GM19043 (cell line): ENCODE results near the gene GRHL1.

Source experiments
- ATAC-seq: cut with Tn5 transposase; IDR thresholded peaks from one replicate; pipeline ENCODE4 v1.9.1; 2021; ENCODE audit warnings: low read depth; ENCODE audit not compliant: unreplicated experiment

GRHL1 gene

DNA sequence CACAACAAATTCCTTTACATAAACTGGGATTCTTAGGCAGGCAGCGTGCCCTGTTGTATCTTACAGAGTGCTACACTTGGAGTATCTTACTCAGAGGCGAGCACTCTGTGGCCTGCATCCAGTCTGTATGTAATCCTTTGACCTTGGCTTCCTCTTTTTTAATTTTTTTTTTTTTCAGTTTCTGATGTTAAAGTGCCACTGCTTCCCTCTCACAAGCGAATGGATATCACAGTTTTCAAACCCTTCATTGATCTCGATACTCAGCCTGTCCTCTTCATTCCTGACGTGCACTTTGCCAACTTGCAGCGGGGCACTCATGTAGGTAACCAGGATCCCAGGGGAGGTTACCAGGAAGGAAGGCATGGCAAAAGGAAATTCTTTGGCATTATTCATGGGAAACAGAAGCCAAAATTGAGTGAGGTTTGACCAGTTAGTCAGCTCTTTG is 40.4 kb downstream of the GRHL1 start:
- ATAC-seq: no peak

DNA sequence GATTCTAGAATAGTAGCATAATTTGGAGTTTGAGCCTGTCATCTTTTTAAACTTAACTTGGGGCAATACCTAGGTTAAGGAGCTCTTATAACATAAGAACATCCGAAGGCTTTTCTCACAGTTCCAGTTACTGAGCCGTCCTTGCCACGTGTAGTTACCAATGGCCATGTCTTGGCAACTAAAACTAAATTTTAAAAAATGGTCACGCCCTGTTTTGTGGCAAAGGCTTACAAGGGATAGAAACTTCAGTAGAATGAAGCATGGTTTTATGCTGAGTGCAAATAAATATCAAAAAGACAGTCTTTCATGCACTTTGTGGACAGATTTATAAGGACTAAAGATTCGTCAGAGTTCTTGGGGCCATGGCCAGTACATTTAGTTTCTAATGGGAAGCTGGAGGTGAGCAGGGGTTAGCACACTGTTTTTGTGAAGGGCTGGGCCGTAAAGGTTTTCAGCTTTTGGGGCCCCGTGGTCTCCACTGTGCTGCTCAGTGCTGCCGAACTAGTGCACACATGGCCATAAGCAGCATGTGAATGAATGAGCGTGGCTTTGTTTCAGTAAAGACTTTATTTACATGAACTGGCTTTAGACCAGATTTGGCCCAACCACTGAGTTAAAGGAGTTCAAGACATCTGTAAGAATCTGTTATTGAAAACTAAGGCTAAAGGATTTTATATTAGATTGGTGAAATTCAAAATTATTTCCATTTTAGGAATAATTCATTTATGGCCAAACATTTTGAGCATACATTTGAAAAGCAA is 41.1 kb downstream of the GRHL1 start:
- no peak for ATAC-seq

DNA sequence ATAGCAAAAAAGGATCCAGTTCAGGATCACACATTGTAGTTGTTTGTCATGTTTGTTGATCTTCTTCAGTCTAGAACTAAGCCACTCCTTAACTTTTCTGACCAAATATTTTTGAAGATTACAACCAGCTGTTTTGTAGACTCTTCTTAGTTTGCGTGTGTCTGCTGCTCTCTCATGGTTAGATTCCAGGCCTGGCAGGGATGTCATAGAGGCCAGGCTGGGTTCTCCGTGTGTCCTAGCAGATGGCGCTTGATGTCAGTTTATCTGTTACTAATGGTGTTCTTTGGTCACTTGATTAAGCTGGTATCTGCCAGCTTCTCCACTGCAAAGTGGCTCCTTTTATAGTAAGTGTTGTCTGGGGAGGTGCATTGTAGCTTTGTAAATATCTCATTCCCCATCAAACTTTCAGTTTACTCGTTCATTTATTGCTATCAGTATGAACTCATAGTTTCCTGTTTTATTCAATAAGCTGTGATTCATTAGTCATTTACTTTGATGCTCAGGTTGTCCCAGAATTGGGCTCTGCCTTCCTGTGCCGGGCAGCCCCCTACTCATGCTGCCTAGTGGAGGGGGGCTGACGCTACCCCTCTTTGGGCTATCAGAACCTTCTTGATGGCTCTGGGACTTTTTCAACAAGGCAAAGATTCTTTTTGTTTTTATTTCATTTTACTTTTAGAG is 42.1 kb downstream of the GRHL1 start:
- no peak for ATAC-seq

DNA sequence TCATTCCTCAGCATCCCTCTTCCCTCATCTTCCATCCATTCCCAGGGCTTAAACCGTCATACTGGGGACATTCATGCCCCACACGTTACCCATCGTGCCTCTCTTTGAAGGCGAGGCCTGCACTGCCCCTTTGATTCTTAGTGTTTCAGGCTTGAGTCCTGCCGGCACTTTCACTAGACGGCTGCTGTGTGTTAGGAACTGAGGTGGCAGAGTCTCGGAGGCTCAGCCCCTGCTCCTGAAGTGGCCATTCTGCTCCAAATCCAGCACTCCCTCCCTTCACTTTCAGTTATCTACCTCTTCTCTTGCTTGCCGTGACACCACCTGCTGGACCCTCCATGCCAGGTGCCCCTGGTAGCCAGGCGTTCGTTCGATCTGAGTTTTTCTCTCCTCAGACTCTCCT is 43.0 kb downstream of the GRHL1 start:
- no peak for ATAC-seq

DNA sequence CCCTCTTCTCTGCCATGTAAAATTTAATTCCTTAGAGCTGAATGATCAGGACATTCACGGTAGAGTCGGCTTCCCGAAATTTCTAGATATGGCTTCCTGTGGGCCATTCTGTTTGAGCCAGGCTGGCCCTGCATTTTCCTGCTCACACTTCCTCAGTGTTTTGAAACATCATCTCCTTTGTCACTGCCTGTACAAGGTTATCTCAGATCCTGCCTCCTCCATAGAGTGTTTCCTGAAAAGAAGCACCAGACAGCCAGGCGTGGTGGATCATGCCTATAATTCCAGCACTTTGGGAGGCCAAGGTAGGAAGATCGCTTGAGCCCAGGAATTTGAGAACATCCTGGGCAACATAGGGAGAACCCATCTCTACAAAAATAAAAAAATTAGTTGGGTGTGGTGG is 43.6 kb downstream of the GRHL1 start:
- ATAC-seq: no peak

DNA sequence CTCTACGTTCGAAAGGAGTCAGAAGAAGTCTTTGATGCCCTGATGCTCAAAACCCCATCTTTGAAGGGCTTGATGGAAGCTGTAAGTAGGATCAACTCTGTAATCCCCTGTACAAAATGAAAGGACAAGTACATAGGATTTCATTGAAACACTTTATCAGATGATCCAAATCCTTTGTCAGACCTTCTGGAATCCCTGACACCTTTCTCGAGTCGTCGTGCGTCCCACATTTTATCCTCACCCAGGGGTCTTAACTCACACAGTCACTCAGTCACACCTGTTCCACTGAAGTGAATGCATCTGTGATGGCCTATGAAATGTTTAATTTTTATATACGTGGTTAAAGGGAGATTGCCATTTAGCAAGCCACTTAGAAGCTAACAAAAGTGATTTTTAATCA is 44.8 kb downstream of the GRHL1 start:
- ATAC-seq: no peak

DNA sequence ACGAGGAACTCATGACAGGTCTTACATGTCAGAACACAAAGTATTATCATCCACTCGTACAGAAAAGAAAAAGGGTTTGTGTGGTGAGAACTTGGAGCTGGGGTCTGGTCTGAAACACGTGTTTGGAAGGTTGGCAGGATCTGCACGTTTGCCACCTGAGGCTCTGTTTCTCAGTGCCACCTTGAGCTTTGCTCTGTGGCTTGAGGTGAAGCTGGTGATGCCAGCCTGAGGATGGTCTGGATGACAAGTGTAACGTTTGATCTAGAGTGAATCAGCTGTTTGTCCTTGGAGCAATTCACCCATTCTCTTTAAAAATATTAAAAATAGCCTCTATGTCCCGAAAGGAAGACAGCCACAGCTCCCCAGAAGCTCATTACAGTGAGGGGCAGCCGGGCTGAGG is 46.4 kb downstream of the GRHL1 start:
- ATAC-seq: no peak

DNA sequence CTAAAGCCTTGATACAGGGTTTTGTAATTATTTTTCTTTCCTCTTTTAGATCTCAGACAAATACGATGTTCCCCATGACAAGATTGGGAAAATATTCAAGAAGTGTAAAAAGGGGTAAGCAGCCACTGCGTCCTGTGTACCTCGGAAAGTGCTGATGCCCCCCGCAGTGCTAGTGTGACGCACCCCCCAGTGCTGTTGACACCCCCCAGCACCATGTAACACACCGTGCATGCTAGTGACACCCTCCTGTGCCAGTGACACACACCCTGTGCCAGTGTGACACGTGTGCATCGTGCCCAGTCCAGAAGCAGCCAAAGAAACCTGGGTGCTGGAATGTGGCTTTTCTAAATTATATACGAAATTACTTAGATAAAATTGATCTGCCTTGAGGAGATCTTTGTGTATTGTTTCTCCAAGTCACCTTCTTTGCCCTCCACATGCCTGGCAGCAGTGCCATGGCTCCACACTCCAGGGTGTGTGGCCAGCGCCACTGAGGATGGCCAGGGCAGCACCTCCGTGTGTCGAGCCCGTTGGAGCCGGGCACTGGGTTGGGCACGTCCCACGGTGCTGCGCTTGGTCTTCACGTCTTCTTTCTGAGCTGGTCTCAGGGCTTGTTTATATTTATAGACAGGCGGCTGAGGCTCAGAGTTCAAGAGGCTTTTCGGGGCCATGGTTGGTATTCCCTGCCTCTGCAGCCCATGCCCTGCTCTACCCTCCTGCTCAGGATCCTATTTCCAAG is 47.6 kb downstream of the GRHL1 start:
- no peak for ATAC-seq

DNA sequence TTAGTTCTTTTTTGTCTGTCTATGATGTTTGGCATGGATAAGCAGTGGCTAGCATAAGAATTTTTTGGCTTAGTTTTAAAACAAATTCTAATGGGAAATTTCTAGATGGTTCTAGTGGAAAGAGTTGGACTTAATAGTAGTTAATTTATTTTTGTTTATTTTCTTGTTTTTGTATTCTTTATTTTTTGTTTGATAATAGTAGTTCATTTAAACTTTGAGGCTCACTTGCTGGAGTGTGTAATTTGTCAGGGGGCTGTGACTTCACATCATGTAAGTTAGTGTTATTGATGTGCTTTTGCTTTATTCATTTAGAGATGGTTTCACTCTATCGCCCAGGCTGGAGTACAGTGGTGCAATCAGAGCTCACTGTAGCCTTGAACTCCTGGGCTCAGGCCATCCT is 48.2 kb downstream of the GRHL1 start:
- ATAC-seq: no peak

DNA sequence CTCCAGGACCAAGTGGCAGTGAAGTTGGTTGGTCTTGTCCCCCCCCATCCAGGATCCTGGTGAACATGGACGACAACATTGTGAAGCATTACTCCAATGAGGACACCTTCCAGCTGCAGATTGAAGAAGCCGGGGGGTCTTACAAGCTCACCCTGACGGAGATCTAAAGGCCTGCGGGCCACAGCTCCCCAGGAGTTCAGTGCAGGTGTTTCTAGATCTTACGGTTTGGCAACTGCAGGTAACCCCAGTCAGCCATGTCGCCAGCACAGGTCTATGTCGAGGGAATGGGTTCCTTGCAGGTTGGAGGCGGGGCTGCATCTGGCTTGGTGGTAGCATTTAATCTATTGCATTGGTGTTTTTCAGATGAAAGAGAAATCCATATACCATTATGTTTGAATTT is 49.0 kb downstream of the GRHL1 start:
- no peak for ATAC-seq

DNA sequence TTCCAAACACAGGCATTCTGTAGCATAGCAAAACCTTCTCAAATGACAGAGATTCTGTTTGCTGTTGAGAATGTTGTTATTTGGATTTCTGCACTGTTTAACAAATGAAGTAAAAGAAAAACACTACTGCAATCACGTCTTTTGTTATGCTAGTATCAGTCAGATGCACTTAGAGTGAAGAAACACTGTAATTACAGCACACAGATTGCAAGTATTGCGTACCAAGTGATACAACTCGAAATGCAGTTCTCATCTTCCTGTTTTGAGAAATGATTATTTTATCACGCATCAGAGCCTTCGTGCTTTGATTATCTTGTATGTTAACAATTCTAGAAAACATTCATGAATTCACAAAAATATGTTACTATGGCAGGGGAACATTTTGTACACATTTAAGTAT is 50.1 kb downstream of the GRHL1 start:
- no peak for ATAC-seq

DNA sequence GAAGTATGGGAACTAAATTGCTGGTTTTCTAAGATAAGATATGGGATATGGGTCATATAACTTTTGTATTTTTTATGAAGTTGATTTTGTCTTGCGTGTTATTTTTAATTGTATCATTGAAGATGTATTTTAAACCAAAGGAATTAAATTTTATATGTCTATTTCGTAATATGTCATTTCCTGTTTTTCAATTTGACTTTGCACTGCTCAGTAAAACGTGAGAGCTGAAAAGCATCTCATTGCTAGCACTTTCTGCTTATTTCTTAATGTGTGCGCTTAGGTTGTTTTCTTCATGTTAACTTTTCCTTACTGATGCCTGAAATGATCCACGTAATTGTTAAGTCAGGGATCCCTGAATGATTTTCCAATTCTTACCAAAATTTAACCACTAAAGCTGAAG is 50.6 kb downstream of the GRHL1 start:
- ATAC-seq: no peak

DNA sequence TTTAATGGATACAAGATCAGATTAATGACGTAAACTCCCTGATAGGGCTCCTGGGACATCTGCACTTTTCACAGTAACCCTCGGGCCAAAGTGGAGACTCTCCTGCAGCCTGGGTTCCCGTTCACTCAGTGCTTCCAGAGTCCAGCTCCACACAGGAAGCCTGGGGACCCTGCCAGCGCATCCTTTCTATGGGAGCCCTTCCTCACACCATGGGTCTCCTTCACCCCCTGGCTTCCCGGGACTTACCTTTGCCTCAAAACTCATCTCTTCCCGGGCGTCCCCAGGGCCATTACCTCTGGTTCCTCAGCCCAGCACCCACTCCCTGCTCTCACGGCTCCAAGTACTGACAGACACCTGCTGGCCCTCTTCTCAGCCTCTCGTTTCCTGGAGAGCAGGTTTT is 51.2 kb downstream of the GRHL1 start:
- no peak for ATAC-seq

DNA sequence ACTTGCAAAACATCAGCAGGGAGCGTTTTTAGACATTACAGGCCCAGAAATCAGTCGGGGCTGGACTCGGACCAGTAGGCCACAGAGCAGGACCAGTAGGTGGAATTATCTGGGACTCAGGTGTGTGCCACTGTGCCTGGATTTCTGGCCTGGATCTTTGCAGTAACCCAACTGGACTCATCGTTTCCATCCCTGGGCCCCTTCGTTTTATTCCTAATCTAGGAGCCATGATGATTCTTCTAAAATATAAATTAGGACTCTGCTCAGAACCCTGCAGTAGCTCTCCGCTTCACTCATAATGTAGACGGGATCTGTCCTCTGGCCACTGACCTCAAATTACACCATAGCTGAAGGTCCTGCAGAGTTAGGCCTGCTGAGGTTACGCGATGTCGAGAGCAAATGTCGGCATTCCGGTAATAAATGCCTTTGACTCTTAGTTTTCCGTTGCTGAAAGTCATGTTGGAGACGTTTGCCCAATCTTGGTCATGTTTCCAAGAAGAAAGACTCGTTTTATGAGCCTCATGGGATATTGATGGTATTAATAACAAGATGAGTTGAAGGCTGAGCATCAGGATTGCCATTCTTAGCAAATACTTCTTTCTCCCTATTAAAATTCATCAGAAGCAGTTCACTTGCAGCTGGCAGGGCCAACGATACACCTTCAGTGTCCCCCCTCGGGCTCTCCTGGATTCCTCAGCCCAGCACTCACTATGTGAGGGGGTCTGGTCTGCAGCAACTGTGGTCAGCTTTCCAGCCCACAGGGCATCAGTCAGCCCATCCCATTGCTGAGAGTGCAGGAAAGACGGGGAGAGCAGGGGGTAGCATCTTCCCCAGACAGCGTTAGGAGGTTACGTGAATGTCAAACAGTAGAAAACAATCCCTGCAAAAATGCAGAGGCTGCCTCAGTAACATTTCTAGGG is 52.0 kb downstream of the GRHL1 start:
- no peak for ATAC-seq

DNA sequence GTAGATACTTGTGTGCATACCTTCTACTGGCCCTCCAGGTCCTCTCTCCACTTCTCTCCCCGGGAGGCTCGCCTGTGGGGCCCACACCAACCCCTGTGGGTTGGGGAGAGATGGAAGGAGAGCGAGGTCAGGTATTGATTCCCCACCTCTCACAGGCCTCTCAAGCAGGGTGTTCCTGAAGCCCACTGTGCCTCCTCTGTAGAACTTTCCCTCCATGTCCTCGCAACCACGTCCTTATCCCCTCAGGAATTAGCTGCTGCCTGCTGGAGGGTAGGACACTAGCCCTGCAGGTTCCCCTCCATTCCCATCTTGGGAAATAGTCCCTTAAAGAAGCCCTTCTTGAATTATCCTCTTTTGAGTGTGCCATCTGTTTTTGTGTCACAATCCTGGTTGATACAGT is 52.9 kb downstream of the GRHL1 start:
- ATAC-seq: no peak

DNA sequence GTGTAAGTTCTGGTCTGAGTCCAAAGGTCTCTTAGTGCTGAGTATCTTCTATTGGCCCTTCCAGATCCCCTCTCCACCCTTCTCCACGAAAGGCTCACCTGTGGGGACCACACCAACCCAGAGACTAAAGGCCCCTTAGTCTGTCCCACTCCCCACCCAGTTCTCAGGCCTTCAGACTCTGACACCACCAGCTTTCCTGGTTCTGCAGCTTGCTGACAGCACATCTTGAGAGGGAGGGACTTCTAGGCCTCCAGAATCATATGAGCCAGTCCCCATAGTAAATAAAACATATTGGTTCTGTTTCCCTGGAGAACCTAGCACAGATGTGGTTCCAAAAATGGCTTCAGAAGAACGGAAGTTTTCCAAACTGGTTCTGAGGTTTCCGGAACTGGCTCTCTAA is 53.3 kb downstream of the GRHL1 start:
- no peak for ATAC-seq

DNA sequence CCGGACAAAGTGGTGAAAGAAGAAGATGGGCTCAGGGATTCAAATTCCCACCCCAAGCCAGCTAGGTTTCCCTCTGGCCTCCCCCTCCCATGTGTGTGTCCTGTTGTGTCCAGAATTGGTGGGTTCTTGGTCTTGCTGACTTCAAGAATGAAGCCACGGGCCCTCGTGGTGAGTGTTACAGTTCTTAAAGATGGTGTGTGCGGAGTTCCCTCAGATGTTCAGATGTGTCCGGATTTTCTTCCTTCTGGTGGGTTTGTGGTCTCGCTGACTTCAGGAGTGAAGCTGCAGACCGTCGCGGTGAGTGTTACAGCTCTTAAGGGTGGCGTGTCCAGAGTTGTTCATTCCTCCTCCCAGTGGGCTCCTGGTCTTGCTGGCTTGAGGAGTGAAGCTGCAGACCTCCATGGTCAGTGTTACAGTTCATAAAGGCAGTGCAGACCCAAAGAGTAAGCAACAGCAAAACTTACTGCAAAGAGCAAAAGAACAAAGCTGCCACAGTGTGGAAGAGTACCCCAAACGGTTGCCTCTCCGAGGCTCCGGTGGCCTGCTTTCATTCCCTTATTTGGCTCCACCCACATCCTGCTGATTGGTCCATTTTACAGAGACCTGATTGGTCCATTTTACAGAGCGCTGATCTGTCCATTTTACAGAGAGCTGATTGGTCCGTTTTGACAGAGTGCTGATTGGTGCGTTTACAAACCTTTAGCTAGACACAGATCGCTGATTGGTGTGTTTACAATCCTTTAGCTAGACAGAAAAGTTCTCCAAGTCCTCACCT is 54.2 kb downstream of the GRHL1 start:
- no peak for ATAC-seq

DNA sequence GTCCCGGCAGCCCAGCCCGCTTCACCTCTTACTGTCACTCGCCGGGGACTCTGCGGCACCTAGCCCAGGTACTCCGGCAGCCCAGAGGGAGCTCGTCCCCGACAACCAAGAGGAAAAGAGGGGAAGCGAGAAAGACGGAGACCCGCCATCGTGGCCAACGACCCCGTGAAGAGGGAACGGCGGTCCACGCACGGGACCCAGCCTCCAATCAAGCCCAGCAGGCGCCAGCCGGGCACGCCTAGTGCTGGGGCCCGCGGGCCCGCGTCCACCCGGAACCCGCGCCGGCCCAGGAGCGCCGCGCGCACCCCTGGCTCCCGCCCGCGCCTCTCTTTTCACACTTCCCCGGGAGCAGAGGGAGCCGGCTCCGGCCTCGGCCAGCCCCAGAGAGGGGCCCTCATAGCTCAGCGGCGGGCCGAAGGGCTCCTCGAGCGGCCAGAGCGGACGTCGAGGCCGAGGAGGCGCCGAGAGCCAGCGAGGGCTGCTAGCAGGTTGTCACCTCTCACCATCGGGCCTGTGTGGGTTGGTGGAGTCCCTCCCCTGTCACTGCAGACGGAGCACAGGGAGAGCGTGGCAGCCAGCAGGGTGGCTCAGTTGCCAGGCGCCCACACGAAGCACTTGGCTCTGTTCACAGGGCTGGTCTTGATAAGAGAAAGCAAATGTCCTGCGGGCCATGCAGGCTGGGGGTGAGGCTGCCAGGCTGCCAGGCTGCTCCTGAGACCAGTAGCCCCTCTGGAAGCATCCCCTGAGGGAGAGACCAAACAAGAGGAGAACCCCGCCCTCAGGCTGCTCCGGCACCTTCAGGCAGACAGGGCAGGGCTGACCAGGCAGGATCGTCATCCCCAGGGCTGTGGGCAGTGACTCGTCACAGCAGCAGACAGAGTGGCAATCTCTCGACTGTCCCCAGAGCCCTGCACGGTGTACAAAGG is 55.0 kb downstream of the GRHL1 start:
- no peak for ATAC-seq

DNA sequence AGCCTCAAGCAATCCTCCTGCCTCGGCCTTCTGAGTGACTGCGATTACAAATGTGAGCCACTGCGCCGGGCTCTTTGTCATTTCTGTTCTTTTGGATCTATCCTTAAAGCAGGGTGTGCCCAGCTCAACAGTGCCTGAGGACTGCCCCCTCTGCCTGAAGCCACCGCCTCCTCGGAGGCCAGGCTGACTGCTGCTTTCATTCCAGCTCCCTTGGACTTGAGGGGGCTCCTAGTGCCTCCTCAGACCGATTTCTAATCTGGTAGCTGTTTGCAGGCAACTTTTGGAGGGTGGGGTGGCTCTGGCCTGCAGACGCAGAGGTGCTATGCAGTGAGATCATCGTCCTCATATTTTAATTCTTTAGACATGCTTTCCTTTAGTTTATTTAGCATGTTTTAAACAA is 55.9 kb downstream of the GRHL1 start:
- no peak for ATAC-seq
